SU-DHL-6 (cell line): ENCODE data around the gene BRCC3.

Experiments used
- CTCF ChIP-seq: fragments of 200-600 bp; sonication (generic); IDR thresholded peaks from one replicate; pipeline ENCODE4 v1.5.1; 2017; ENCODE audit warnings: antibody characterized with exemption, mild to moderate bottlenecking, low read length, moderate library complexity; ENCODE audit not compliant: insufficient read depth, poor library complexity, severe bottlenecking
- EZH2phosphoT487 ChIP-seq: fragments of 200-600 bp; sonication (generic), shearing (Covaris generic); conservative IDR thresholded peaks from 2 replicates; pipeline ENCODE4 v1.6.1; 2018; ENCODE audit warnings: mild to moderate bottlenecking, antibody characterized with exemption, low read length, moderate library complexity, mixed read lengths

GRCh38 chrX:155027509-155028066 lies 43.7 kb upstream of the BRCC3 start:
- TF ChIP-seq CTCF (no peak), EZH2phosphoT487 (no peak)
